NB4 (cell line): ENCODE results near the gene ZNF524.
"Not testable (repeated sequence)": the region's sequence is repeated elsewhere in the genome, so short reads cannot be mapped to it uniquely, and the experiment has no call there.

Experiments
- CTCF ChIP-seq: IDR thresholded peaks from one replicate; pipeline ENCODE4 v1.5.1; 2012; ENCODE audit warnings: low read depth, low read length
- MAX ChIP-seq: IDR thresholded peaks from 2 replicates; pipeline ENCODE4 v1.6.1; 2011; ENCODE audit warnings: low read depth, low read length
- MYC ChIP-seq: IDR thresholded peaks from 2 replicates; pipeline ENCODE4 v1.6.1; 2011; ENCODE audit warnings: low read depth, low read length
- POLR2A ChIP-seq: IDR thresholded peaks from 2 replicates; pipeline ENCODE4 v1.6.1; 2011; ENCODE audit warnings: mild to moderate bottlenecking; ENCODE audit not compliant: insufficient read length; ENCODE audit errors: extremely low read depth

GRCh38 chr19:55573929-55574328 lies 26.2 kb upstream of the ZNF524 start:
- TF ChIP-seq POLR2A, CTCF, MAX, MYC: not testable (repeated sequence)
